IPS-NIHi7 (cell line): ENCODE data around the gene TBKBP1.
"Not testable (repeated sequence)": the region's sequence is repeated elsewhere in the genome, so short reads cannot be mapped to it uniquely, and the experiment has no call there.

ENCODE experiments used
- DNase-seq: peaks from one replicate; pipeline ENCODE4 v3.0.0; 2012; ENCODE audit warnings: mixed read lengths; ENCODE audit errors: extremely low spot score

Gene TBKBP1

DNA sequence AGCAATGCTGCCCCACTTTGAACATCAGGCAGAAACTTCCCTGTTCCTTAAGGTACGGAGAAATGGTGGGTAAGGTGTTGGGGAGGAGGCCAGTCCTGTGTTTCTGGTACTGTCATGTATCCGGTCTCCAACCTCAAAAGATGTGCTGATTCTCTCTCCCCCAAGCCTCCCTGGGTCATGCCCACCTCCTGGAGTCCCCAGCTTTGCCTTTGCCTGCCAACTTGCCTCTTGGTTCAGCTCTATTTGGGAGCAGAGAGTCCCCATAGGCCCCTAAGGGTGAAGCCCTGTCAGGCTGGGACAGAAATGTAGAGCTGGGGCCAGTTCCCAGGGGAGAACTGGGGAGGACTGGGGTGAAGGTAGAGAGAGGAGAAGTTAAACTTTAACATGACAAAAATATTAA is 37.4 kb downstream of the TBKBP1 start:
- no peak for DNase-seq

DNA sequence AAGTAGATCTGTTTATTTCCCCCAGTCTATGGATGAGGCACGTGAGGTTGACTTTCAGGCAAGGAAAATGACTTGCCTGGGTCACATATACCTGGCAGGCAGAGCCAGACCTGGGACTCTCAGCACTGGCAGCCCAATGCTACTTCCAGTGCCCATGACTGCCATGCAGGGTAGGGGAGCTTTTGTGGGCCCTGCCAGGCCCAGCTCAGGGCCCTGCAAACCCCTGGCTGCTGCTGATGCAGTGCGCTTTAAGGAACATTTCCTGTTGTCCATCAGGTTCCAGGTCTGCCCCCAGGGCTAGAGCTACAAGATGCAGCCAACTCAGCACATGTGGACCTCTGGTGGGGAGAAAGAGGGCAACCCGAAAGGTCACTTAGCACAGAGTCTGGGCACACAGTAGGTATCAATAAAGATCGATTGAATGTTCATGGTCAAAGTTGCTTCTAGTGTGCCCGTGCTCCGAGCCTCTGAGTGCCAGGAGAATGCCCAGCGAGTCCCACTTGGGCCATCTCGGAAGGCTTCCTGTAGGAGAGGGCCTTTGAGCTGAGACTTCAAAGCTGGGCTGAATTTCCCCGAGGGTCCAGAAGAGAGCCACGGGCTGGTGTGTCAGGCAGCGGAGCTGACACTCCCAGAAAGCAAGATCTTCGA is 38.6 kb downstream of the TBKBP1 start:
- no peak for DNase-seq

DNA sequence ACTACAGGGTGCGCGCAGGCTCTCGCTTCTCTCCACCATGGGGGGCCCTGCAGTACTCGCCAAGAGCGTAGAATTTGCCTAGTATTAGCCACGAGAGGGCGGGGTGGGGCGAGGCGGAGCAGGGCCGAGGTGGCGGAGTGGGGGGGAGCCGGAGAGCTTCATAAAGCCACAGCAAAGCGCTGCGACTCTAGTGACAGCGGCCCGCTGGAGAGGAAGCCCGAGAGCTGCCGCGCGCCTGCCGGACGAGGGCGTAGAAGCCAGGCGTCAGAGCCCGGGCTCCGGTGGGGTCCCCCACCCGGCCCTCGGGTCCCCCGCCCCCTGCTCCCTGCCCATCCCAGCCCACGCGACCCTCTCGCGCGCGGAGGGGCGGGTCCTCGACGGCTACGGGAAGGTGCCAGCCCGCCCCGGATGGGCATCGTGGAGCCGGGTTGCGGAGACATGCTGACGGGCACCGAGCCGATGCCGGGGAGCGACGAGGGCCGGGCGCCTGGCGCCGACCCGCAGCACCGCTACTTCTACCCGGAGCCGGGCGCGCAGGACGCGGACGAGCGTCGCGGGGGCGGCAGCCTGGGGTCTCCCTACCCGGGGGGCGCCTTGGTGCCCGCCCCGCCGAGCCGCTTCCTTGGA is 39.2 kb downstream of the TBKBP1 start, which contains the start of gene TBX21:
TBX21 (plus strand) TSS at position 190 of the 627 bp plus-strand sequence; CDS start at position 409, 219 bp downstream.
- DNase-seq = peak; percentile 79

DNA sequence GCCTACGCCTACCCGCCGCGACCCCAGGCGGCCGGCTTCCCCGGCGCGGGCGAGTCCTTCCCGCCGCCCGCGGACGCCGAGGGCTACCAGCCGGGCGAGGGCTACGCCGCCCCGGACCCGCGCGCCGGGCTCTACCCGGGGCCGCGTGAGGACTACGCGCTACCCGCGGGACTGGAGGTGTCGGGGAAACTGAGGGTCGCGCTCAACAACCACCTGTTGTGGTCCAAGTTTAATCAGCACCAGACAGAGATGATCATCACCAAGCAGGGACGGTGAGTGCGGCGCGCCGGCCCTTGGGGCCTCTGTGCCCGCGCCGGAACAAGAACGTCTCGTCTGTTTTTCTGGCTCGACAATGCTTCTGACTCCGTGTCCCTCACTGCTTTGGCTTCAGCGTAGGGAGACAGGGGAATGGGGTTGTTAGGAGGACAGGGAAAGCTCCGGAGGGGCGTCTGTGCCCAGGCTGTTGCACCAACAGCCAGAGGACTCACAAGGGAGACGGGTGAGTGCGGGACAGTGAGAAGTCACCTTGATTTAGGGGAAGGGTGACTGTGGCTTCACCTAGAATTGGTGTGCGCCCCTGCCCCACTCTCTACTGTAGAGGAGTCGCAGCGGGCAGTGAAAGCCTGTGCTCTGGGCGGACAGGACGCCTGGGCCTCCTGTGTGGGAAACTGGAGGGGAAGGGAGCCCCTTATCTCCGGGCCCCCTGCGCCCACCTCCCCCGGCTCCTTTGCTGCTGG is 39.9 kb downstream of the TBKBP1 start:
- no peak for DNase-seq

DNA sequence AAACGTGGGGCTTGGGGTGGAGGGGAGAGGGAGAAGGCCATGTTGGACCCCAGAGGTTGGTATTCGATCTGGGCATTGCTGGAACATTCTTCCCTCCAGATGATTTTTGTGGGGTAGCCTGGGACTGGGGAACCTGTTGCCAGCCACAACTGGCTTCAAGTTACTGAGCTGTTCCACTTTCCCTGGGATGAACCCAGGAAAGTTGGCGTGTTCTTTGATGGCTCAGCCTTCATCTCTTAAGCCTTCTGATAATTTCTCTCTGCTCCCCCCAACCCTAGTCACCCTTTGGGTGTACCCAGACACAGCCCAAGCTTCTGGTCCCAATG is 41.1 kb downstream of the TBKBP1 start:
- no peak for DNase-seq

DNA sequence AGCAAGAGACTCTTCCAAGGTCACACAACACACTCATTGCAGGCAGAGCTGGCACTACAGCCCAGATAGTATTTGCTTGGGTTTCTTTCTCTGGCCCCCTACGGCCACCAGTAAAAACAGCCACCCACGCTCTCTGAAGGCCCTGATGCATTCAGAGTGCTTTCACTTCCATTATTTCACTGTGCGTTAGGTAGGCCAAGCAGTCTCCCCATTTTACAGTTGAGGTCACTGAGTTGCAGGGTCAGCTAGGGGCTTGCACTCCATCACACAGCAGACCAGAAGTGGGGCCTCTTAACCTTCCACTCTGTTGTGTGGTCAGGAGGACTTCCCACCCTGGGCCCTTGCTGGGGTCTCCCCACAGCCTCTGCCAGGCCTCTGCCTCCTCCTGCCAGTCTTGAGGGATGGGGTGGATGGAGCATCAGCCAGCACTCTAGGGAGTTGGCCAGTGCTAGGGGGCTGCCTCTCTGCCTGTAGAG is 41.6 kb downstream of the TBKBP1 start:
- DNase-seq = no peak

DNA sequence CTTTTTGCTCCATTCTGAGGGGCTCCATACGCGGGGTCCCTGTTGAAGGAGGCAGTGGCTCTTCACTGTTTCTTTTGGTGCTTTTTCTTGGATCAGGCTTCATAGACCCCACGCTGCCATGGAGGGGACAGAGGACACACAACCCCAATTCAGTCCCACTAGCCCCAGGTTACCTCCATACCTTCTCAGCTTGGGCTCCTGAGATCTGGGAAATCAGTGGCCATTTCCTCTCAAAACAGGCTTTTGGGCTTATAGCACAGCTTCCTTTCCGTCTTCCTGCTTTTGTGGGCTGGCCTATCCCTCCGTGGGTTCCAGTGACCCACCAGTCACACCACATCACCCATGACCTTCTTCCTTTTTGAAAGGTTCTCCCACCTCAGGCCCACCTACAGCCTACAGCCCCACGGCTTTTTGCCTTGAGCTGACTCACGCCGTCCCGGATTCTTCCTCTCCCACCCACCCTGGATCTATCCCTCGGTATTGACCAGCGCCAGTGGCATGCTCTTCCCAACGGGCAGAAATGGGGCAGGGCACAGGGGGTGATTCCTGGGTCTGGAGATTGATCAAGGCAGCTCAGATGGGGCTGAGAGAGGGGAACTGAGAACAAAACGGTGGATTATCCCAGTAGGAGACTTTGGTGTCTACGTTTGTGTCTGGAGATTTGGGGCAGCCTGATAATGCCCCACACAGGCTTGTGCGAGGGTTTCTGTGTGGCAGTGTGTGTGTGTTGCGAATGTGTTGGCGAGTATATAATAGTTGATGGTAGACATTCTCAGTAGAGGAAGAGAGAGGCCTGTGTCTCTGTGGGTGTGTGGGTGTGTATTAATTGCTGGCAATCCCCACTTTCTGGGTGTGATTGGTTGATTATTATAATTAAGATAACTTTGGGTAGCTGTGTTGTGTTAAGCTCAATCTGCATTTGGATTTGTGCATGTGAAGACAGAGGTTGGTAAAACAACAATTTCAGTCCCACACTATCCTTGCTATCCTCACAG is 42.8 kb downstream of the TBKBP1 start:
- no peak for DNase-seq

DNA sequence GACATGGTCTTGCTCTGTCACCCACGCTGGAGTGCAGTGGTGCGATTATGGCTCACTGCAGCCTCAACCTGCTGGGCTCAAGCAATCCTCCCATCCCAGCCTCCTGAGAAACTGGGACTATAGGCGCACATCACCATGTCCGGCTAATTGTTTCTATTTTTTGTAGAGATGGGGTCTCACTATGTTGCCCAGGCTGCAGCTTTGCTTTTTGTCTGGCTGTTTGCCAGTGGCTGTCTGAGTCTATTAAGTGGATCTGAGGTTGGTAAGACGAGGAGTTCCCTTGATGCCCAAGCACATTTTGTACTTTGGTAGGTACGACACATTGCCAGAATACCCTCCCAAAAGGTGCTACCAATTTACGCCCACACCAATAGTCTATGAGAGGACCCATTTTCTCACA is 44.2 kb downstream of the TBKBP1 start:
- DNase-seq = no peak

DNA sequence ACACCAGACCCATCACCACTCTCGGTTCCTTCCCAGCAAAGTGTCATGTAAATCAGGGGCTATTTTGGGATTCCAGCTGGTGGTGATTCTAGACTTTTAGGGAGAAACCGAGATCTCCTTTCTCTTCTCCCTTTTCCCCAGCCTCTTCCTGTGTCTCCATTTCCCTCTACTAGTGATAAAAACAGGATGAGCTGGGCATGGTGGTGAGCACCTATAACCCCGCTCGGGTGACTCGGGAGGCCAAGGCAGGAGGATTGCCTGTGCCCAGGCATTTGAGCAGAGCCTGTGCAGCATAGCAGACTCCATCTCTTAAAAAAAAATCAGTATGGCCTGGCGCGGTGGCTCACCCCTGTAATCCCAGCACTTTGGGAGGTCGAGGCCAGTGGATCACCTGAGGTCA is 45.2 kb downstream of the TBKBP1 start:
- DNase-seq = no peak

DNA sequence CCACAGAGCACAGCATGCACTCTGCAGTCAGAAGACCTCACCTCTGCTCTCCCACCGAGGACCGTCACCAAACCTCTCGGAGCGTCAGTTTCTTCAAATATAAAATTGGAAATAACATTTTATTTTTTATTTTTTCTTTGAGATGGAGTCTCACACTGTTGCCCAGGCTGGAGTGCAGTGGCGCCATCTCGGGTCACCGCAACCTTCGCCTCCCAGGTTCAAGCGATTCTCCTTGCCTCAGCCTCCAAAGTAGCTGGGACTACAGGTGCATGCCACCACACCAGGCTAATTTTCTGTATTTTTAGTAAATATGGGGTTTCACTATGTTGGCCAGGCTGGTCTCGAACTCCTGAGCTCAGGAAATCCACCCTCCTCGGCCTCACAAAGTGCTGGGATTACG is 46.0 kb downstream of the TBKBP1 start:
- DNase-seq = not testable (repeated sequence)

DNA sequence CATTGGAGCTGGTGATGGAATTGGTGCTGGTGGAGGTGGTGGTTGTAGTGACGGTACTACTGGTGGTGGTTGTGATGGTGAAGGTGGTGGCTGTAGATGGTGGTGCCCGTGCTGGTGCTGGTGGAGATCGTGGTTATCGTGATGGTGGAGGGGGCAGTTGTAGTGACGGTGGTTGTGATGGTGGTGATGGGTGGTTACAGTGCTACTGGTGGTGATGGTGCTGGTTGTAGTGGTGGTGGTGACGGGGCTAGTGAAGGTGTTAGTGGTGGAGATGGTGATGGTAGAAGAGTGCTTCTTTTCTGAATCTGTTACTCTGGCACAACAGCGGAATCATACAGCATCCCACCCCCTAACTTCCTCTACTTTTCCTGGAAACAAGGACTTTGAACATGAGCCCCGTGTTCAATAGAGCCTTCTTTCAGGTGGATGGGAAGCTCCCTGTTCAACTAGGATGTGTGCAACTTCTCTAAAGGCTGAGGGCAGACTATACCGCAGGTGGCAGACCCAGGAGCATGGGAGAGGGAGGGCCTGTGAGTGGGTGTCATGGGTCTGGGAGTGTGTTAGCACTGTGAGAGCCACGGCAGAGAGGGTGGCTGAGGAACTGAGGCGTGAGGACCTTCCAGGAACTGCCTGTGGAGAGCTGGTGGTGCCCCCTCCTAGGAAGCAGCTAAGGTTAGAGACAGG is 47.3 kb downstream of the TBKBP1 start:
- DNase-seq = no peak

DNA sequence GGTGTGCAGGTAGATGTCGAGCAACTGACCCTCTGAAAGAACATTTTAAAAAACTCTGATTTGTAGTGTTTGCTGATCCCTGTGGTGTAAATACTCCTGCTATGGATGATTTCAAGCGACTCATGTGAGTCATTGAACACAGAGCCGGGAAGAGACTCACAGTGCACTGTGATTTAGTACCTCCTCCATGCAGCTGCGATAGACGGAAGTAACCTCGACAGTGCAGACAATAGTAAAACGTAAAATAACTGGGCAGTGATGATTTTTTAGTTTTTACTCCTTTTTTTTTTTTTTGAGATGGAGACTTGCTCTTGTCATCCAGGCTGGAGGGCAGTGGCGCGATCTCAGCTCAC is 47.8 kb downstream of the TBKBP1 start:
- no peak for DNase-seq

DNA sequence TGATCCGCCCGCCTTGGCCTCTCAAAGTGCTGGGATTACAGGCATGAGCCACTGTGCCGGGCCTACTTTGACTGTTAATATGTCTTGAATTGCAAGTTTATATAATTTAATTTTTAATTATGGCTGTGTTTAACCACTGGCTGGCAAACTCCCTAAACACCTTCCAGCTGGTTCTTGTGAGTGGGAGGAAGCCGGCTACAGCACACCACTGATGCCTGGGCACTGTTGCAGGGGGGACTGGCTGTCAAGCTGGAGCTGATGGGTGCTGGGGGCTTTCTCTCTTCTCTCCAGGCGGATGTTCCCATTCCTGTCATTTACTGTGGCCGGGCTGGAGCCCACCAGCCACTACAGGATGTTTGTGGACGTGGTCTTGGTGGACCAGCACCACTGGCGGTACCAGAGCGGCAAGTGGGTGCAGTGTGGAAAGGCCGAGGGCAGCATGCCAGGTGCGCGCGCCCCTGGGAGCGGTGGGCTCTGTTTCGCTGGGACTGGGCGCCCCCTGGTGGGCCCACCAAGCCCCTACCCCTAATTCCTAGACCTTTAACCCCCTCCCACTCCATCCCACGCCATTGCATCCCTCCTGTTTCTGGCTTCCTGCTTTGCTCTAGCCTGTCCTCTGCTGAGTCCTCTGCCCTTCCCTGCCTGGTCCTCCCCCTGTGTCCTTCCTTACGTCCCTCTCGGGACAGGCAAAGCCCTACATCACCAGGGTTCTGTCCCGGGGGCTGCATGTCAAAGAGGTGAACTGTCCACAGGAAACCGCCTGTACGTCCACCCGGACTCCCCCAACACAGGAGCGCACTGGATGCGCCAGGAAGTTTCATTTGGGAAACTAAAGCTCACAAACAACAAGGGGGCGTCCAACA is 48.6 kb downstream of the TBKBP1 start:
- peak; percentile 97 for DNase-seq

DNA sequence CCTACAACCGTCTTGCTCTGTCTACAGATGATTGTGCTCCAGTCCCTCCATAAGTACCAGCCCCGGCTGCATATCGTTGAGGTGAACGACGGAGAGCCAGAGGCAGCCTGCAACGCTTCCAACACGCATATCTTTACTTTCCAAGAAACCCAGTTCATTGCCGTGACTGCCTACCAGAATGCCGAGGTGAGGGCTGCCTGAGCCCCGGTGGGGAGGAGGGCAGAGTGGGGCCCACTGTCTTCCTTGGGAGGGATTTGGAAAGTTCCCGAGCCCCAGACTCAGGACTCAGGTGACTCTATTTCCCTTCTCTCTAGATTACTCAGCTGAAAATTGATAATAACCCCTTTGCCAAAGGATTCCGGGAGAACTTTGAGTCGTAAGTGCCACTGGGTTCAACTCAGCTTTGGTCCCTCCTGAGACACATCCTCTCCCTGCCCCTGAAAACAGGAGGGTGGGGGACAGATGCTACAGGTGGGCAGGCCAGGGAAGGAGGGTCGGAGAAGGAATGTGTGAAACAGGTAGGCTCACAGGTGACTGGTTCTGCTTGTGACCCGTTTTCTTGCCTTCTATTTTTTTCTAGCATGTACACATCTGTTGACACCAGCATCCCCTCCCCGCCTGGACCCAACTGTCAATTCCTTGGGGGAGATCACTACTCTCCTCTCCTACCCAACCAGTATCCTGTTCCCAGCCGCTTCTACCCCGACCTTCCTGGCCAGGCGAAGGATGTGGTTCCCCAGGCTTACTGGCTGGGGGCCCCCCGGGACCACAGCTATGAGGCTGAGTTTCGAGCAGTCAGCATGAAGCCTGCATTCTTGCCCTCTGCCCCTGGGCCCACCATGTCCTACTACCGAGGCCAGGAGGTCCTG is 50.4 kb downstream of the TBKBP1 start:
- no peak for DNase-seq

DNA sequence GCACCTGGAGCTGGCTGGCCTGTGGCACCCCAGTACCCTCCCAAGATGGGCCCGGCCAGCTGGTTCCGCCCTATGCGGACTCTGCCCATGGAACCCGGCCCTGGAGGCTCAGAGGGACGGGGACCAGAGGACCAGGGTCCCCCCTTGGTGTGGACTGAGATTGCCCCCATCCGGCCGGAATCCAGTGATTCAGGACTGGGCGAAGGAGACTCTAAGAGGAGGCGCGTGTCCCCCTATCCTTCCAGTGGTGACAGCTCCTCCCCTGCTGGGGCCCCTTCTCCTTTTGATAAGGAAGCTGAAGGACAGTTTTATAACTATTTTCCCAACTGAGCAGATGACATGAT is 51.0 kb downstream of the TBKBP1 start:
- DNase-seq = no peak

DNA sequence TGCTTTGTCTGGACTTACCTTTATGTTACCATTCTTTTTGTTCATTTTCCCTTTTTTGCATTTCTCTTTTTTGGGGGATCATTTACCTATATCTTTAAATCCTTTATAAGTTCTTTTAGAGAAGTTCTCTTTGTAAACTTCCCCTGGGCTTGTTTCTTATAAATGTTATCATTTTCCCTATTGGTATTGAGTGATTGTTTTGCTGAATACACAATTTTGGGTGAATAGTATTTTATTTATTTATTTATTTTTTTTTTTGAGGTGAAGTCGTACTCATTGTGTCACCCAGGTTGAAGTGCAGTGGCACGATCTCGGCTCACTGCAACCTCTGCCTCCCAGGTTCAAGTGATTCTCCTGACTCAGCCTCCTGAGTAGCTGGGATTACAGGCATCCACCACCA is 57.5 kb downstream of the TBKBP1 start:
- no peak for DNase-seq

DNA sequence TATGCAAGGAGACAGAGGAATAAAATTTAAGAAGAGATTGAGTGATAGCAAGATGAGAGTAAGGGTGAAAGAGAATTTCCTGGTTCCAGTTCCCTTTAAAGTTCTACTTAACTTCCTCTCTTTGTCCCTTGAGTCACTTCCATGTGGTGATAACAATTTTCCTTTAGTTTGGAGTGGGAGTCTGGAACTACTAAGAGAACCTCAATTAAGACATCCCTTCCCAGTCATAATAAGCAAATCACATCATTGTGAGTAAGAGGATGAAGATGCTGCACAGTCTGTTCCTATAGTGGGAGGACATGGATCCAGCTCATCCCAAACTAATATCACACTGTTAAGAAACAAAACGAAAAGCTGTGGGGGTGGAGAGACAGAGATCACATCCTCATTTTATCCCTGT is 63.4 kb downstream of the TBKBP1 start:
- no peak for DNase-seq

DNA sequence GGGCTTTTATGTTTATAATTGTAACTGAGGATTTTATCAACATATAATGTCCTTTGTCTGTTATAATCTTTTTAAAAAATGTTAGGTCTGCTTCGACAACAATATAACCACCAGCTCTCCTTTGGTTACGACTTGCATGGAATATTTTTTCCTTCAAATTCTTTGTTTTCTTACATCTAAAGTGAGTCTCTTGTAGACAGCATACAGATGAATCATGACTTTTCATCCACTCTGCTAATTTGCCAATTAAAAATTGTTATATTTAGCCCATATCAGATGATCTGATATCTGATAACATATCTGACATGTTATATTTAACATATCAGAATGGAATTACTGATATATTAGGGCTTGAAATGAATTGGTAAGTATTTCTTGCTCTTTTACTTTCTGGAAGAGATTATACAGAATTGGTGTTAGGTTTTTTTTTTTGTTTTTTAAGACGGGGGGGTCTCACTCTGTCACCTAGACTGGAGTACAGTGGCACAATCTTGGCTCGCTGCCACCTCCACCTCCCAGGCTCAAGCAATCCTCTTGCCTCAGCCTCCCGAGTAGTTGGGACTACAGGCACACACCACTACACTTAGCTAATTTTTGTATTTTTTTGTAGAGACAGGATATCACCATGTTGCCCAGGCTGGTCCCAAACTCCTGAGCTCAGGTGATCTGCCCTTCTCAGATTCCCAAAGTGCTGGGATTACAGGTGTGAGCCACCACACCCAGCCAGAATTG is 66.6 kb downstream of the TBKBP1 start:
- DNase-seq = no peak
